DMS 273 (cell line): ENCODE results near the gene PRM3.

ENCODE experiments used
- DNase-seq: peaks from one replicate; lab custom pipeline; 2025; ENCODE audit not compliant: unreplicated experiment; lab: John Stamatoyannopoulos, UW

The PRM3 gene

DNA sequence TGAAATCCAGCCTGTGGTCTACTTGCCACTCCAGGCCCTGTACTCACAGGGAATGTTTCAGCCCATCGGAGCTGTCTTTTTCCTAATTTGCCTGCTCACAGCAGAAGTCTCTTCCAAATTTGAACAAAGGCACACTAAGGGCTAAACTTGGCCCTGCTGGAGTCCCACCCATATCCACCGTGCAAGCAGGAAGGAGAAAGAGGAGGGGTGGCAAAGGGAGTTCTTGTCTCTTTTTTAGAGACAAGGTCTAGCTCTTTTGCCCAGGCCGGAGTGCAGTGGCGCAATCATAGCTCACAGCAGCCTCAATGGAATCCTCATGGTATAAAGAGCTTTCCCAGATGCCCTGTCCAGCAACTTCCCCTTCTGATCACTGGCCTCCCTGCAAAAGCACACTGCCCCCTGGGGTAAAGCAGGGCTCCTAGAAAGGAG is 10.4 kb upstream of the PRM3 start:
- DNase-seq, result no peak

GRCh38 chr16:11280616-11281522 is 7.4 kb upstream of the PRM3 start, which contains the start of gene PRM1:
TSS of gene PRM1 (minus strand) at chr16:11281330. CDS start at chr16:11281238, 92 bp downstream.
- no peak for DNase-seq

DNA sequence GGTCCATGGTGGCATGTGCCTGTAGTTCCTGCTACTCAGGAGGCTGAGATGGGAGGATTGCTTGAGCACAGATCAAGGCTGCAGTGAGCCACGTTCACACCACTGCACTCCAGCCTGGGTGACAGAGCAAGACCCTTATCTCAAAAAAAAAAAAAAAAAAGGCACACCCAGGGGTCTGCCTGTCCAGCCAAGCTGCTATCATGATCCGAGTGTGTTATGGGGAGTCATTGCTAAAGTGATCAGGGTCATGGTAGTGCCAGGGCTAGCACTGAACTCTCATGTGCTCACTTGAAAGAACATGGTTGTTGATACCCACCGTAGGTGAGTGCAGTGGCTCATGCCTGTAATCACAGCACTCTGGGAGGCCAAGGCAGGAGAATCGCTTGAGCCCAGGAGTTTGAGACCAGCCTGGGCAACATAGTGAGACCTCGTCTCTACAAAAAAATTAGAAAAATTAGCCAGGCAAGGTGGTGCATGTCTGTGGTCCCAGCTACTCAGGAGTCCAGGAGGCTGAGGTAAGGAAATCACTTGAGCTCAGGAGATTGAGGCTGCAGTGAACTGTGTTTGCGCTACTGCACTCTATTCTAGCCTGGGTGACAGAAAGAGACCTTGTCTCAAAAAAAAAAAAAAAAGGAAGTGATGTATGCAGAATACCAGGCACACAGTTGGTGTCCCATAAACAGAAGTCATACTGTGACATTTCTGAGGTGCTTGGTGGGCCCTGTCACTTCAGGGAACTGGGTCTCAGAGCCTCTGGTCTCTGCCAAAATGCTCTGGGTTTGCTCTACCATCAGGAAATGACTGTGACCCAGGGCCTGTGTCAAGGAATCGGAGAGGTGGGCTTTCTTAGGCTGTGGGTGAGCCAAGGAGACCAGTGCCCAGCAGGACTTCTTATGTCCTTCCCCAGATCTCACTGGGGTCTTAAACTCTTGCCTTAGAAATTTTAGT is 5.5 kb upstream of the PRM3 start:
- no peak for DNase-seq

DNA sequence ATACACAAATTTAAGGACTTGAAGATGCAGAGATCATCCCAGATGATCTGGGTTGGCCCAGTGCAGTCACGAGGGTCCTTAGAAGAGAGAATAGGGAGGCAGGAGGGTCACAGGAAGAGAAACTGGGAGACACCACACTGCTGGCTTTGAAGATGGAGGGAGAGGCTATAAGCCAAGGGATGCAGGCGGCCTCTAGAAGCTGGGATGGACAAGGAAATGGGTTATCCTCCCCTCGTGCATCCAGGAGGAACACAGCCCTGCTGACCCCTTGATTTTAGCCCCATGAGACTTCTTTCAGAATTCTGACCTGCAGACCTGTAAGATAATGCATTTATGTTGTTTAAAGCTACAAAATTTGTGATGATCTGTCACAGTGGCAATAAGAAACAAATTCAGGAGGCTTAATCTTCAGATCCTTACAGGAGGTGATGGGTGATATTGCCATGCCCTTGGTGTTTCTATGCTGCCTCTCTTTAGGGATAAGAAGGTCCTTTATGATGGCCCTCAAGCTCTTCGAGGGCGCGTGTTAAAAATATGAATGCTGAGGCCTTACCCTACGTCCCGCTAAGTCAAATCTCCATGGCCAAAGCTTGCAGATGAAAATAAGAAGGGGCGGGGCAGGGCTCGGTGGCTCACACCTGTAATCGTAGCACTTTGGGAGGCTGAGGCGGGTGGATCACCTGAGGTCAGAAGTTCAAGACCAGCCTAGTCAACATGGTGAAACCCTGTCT is 4.3 kb upstream of the PRM3 start:
- DNase-seq, result no peak

DNA sequence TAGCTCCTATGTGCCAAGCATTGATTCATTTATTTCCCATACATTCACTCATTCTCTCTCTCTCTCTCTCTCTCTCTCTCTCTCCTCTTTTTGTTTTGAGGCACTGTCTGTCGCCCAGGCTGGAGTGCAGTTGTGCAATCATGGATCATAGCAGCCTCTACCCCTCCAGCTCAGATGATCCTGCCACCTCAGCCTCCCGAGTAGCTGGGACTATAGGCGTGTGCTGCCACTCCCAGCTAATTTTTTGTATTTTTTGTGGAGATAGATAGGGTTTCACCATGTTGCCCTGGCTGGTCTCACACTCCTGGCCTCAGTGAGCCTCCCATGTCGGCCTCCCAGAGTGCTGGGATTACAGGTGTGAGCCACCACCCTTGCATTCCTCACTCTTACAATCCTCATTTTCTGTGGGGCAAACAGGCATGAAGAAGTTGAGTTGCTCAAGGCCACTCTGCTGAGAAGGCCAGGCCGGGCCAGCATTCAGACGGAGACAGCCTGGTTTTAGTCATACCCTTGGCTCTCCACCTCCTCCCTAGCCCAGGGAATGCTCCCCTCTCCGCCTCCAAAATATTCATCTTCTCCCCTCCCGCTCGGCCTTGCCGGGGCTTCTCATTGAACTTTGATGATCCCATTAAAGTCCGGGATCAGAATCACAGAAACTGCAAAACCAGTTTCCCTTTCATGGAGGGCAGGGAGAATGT is 3.6 kb upstream of the PRM3 start:
- no peak for DNase-seq

GRCh38 chr16:11276143-11276895 is 2.9 kb upstream of the PRM3 start, which contains the start of gene PRM2:
TSS of gene PRM2 (minus strand) at chr16:11276480. CDS start at chr16:11276370, 110 bp downstream.
- no peak for DNase-seq

DNA sequence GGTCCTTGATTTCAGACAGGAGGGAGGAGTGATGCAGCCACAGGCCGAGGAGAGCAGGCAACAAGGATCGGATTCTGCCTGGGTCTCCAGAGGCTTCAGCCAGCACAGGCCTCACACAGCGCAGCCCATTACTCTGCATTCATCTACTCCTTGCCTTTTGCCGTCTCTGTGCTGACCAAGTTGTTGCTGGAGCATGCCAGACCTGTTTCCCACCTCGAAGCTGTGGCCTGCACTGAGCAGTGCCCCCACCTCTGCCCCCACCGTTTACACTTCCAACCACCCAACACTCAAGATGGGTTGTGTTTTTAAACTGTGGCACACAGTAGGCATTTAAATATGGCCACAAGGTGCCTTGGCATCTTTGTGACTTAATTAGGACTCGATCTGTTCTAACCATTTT is 1.5 kb upstream of the PRM3 start:
- no peak for DNase-seq

DNA sequence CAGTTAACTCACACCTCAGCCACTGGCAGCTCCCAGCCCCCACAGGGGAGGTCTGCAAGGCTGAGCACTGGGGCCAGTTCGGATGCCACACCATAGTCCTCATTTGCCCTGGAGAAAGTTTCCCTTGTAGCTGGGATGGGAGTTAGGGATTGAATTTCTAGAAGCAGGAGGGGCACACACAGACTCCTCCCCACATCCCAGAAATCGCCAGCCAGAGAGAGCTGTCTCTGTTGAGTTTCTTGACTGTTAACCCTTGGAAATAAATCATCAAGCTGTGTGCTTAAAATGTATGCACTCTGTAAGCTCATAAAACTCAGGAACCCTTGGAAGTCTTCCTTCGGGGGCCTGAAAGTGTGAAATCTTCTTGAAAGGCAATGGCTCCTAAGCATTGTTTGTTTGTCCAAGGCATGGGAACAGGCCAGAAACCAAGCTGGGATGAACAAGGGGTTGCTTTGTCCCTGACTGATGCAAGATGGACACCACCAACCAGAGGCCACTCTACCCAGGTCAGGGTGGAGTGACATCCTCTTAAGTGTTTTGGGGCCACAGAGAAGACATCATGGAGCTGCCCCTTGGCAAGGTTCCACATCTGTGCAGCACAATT is 394 bp upstream of the PRM3 start:
- DNase-seq, result no peak

DNA sequence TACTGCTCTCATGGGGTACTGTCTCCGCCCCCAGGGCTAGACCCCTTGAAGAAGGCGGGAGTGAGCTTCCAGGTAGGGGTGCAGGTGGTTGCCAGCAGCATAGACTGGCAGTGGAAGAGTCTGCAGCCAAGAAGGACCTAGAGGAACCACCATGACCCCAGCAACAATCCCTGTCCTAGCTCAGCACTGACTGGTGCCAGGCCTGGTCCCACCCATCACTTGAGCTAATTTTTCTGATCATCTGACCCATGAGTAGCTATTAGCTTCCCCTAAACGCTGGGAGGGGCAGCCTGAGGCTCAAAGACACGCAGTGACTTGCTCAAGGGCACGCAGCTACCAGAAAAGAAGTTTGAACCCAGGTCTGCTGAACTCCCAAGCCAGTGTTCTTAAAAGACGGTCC is 945 bp downstream of the PRM3 start:
- DNase-seq, result no peak

GRCh38 chr16:11271610-11272009 is 1.8 kb downstream of the PRM3 start:
- no peak for DNase-seq

- DNase-seq, result no peak
Observed at GRCh38 chr16:11270602-11271162, 2.7 kb downstream of the PRM3 start.

DNA sequence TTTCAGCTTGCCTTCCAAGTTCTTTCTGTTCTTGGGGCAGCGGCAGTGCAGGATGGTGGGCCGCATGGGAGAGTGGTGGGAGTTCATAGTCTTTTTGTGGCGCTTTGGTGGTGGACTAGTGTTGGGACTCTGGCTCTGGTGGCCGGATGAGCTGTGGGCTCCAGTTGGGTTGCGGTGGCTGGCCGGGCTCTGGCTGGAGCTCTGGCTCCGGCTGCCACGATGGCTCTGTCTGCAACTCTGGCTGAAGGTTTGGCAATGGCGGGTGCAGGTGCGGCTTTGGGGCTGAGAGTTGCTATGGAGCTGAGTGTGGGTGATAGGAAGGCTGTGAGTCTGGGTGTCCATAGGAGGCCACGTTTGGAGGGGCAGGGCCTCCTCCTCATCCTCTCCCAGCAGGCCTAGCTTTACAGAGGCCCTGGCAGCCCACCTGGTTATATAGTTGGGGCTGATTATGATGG is 4.5 kb downstream of the PRM3 start, which contains the start of gene TNP2:
TSS of gene TNP2 (minus strand) at position 405 of the 455 bp plus-strand sequence. CDS start at position 342, 63 bp downstream.
- DNase-seq, result no peak

GRCh38 chr16:11265124-11265523 is 8.3 kb downstream of the PRM3 start:
- DNase-seq, result no peak

DNA sequence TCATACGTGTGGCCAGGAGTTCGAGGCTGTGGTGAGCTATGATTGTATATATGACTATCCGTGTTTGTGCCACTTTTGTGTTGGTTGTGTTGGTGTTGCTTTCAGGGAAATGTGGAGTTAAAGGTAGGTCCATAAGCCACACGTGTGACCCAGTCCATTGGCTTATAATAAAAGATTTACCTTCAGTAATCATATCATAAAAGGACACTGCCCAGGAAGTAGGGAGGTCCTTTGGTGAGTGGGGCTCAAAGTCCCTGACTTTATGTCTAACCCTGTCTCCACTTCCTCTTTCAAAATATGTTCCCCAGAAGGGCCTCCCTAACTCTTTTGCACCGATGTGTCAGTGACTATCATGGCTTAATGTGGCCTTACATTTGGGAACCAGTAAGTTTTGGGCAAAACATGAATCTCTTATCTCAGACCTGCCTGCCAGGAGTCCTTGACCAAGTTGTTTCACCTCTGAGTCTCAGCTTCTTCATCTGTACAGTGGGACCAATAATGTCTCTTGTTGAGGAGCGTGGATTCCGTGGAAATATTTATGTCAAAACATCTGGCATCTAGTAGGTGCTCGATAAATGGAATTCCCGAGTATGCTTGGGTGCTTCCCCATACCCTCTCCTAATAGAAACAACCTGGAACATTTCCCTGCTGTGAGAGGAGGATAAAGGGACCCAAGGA is 9.1 kb downstream of the PRM3 start:
- no peak for DNase-seq

DNA sequence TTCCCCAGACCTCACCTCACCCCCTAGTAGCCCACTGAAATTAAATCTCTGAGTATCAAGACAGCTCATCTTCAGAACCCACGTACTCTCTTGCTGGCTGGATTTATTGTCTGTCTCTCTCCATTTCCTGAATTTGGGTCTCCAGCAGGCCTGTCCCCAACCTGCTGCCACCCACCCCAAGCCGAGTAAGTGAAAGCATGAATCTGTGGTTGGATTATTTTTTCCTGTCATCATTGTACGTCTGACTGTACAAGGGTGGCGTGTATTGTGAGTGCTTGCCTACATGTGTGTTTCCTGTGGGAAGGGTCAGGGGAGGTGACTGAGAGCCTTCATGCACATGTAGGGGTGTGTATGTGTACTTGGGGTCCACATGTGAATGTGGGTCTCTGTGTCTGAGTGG is 9.7 kb downstream of the PRM3 start:
- DNase-seq, result no peak

GRCh38 chr16:11262915-11263314 is 10.5 kb downstream of the PRM3 start:
- DNase-seq, result no peak

GRCh38 chr16:11260596-11260966 is 12.8 kb downstream of the PRM3 start:
- no peak for DNase-seq
